ENCODE data around the gene NPBWR2. TPM values are rescaled to one million over a fixed set of nuclear protein-coding genes. Genes with fewer than 3 reads are reported as not detected.
A peak's percentile ranks its signal among the peaks of the same experiment; 100 is the strongest.

Gene NPBWR2
- total and polyA plus RNA-seq, 7 donors = not detected

DNA sequence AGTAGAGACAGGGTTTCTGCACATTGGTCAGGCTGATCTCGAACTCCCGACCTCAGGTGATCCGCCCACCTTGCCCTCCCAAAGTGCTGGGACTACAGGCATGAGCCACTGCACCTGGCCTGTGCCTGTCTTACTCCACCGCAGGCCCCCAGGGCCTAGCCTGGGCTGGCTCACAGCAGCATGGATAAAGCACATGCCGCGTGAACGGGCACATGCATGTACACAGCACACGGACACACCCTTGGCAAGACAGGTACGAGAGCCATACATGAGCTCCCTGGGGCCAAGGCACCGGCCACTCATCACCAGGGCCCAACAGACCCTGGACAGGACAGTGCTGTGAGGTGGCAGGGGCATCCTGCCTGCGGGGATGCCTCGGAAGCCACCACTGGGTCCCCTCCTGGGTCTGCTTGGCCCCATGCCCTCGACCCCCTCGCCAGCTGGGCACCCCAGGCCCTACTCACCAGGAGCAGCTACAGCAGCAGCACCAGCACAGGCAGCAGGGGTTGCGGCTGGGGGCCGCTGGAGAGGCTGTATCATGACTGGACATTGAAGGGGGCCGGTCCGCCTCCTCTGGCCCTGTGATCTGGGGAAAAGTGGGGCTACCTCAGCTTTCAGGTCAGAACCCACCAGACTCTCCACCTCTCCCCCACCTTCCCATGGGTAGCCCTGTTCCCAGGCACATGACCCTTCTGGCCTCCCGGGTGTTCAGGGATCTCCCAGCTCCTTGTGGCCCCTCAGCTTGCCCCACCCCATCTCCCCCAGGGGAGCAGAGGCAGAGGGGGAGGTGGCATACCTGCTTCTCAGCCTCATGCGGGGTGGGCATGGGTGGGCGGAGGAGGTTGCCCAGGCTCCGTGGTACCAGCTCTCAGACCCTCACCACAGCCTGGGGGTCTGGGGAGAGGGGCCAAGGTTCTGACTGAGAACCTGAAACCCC lies 31.0 kb downstream of the NPBWR2 start:
- WGBS, 3 donors = 91 to 95% (median 93%) methylated on average over 19 to 22 of the region's 22 CpGs
- DNase-seq (no peak), ATAC-seq (no peak)
- Histone ChIP-seq H3K36me3 (ENCODE audit: insufficient read depth in 1 of 2, low read depth in 1 of 2) (peaks cover 0 to 10% of the 10 kb centered on the region in 2 donors), H3K4me1 (peaks cover 10% of the 10 kb centered on the region), H3K27ac (no peak overlapping the region), H3K9me3 (no peaks in the 10 kb centered on the region), H3K27me3 (ENCODE audit: insufficient read depth in 3 of 3, low read length in 2 of 3) (peaks cover 0 to 2% (median 0%) of the 10 kb centered on the region in 3 donors), H3K4me3 (peak overlapping the region; percentile 76)
- intact Hi-C loops (cut with DNase I) = no loop called here
- TF ChIP-seq, protein P1, sequence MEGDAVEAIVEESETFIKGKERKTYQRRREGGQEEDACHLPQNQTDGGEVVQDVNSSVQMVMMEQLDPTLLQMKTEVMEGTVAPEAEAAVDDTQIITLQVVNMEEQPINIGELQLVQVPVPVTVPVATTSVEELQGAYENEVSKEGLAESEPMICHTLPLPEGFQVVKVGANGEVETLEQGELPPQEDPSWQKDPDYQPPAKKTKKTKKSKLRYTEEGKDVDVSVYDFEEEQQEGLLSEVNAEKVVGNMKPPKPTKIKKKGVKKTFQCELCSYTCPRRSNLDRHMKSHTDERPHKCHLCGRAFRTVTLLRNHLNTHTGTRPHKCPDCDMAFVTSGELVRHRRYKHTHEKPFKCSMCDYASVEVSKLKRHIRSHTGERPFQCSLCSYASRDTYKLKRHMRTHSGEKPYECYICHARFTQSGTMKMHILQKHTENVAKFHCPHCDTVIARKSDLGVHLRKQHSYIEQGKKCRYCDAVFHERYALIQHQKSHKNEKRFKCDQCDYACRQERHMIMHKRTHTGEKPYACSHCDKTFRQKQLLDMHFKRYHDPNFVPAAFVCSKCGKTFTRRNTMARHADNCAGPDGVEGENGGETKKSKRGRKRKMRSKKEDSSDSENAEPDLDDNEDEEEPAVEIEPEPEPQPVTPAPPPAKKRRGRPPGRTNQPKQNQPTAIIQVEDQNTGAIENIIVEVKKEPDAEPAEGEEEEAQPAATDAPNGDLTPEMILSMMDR (IDR thresholded peaks at IDR 0.05) = no peak

DNA sequence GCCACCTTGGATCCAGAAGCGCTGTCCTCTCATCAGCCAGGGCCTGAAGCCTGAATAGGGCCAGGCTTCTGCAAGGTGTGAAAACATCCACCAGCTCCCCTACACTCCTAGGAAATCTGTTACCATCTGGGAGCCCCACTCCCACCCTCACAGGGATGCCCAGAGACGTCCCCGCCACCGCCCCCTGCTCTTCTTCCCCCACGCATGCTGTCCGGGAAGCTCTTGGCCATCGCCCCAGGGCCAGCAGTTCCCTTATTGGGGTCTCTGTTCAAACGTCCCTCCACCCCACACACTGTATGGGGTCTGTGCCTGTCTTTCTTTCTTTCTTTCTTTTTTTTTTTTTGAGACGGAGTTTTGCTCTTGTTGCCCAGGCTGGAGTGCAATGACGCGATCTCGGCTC lies 31.8 kb downstream of the NPBWR2 start:
- Histone ChIP-seq H3K36me3 (ENCODE audit: insufficient read depth in 1 of 2, low read depth in 1 of 2) (peaks cover 0 to 10% of the 10 kb centered on the region in 2 donors), H3K27ac (no peak overlapping the region), H3K9me3 (no peaks in the 10 kb centered on the region), H3K27me3 (ENCODE audit: insufficient read depth in 3 of 3, low read length in 2 of 3) (peaks cover 0 to 2% (median 0%) of the 10 kb centered on the region in 3 donors), H3K4me3 (no peak overlapping the region), H3K4me1 (peaks cover 10% of the 10 kb centered on the region)
- no peak for DNase-seq
- no peak for ATAC-seq
- intact Hi-C loops (cut with DNase I) = no loop called here
- TF ChIP-seq, protein P1 (IDR thresholded peaks at IDR 0.05) = no peak
- 90 to 97% (median 93%) methylated on average over 12 of the region's 12 CpGs for WGBS, 3 donors

DNA sequence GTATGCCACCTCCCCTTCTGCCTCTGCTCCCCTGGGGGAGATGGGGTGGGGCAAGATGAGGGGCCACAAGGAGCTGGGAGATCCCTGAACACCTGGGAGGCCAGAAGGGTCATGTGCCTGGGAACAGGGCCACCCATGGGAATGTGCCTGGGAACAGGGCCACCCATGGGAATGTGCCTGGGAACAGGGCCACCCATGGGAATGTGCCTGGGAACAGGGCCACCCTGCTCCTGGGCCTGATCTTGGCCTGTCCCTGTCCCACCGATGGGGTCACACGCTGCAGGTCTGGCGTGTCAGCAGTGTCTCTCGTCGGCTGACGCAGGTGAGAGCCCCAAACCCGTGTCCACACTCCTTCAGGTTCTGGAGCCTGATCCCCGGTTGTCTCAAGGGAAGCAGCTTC lies 32.4 kb downstream of the NPBWR2 start:
- intact Hi-C loops (cut with DNase I) = no loop called here
- peaks cover 10% of the 10 kb centered on the region for H3K4me1 ChIP-seq
- H3K9me3 ChIP-seq = no peaks in the 10 kb centered on the region
- H3K27me3 ChIP-seq (ENCODE audit: insufficient read depth in 3 of 3, low read length in 2 of 3) = peaks cover 0 to 2% (median 0%) of the 10 kb centered on the region in 3 donors
- H3K4me3 ChIP-seq = no peak overlapping the region
- H3K36me3 ChIP-seq (ENCODE audit: insufficient read depth in 1 of 2, low read depth in 1 of 2) = peaks cover 0 to 10% of the 10 kb centered on the region in 2 donors
- ATAC-seq (no peak), DNase-seq (no peak)
- TF ChIP-seq, protein P1 (IDR thresholded peaks at IDR 0.05) = no peak
- WGBS, 3 donors = 88 to 89% (median 88%) methylated on average over 8 of the region's 8 CpGs
- H3K27ac ChIP-seq = no peak overlapping the region

DNA sequence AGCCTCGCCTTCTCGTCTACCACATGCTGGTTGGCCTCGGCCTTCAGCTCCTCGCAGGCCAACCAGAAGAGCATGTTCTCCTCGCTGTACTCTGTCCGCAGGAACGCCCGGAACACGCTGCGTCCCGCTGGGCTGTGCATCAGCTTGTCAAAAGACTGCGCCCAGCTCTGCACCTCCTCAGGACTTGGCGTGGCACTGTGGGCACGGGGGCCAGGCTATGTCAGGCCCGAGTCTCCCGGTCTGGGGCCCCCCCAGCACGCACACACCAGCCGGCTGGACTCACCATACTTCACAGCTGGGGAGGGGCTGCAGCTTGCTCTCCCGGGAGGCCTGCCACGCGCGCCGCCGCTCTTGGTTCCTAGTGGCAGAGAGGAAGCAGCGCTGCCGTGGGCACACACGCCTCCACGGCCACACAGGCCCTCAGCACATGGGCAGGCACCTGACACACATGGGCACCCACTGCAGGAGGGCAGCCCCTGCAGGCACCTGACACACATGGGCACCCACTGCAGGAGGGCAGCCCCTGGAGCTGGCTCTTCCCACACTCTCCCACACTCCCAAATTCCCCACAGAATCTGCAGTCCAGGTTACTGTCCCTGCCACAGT lies 33.1 kb downstream of the NPBWR2 start:
- H3K36me3 ChIP-seq (ENCODE audit: insufficient read depth in 1 of 2, low read depth in 1 of 2) = peaks cover 0 to 10% of the 10 kb centered on the region in 2 donors
- intact Hi-C loops (cut with DNase I) = no loop called here
- TF ChIP-seq, protein P1 (IDR thresholded peaks at IDR 0.05) = no peak
- H3K4me1 ChIP-seq = peaks cover 9% of the 10 kb centered on the region
- ATAC-seq (no peak), DNase-seq (no peak)
- H3K4me3 ChIP-seq = no peak overlapping the region
- H3K27me3 ChIP-seq (ENCODE audit: insufficient read depth in 3 of 3, low read length in 2 of 3) = peaks cover 0 to 2% (median 0%) of the 10 kb centered on the region in 3 donors
- no peaks in the 10 kb centered on the region for H3K9me3 ChIP-seq
- 85 to 93% (median 91%) methylated on average over 28 of the region's 28 CpGs for WGBS, 3 donors
- H3K27ac ChIP-seq = no peak overlapping the region

All from psoas muscle (tissue), 8 donors.